ENCODE results near the gene FGD3. TPM values are rescaled to one million over a fixed set of nuclear protein-coding genes. Genes with fewer than 3 reads are reported as not detected.

Gene FGD3
- total RNA-seq, 1 donor from 2014 or later, result 0.09 TPM

- Mint-ChIP-seq H3K4me3 (ENCODE audit: unreplicated experiment) (no peak overlapping the region), H3K27me3 (ENCODE audit: low read depth, unreplicated experiment) (peaks cover 15% of the 10 kb centered on the region)
- no peak overlapping the region for H2AFZ ChIP-seq (ENCODE audit: low read depth, low read length)
These were observed 17.9 kb downstream of the FGD3 start for GRCh38 chr9:92965061-92965758.

DNA sequence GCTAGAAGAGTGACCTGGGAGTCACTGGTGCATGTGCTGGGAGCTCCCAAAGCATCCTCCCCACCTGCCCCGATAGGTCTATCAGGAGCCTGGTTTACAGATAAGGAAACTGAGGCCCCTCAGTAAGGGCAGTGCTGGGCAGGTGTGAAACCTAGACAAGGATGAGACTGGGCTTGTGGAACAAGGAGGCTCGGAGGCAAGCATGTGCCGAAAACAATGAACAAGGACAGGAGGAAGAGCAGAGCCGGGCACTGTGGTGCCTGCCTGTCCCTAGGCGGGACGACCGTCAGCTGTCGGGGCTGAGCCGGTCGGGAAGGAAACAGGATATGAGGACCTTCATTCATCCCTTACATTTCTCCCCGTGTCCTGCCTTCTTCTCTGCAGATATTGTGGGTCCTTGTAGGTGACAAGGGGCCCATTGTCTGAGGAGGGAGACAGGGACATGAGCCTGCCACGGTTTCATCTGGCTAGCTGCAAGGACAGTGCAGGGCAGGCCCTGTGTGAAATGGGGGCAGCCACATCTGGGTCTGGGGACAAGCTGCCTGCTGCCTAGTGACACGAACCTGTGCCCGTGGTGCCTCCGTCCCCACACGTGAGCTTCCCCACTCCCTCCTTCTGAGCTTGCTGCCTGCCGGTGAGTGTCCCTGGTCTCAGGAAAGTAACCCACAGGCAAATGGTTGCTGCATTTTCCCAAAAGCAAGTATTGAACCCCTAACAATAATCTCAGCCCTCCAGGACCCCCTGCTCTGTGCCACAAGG is 18.6 kb downstream of the FGD3 start:
- Mint-ChIP-seq H3K9me3 (ENCODE audit: unreplicated experiment) (peaks cover 11% of the 10 kb centered on the region), H3K27me3 (ENCODE audit: low read depth, unreplicated experiment) (peaks cover 15% of the 10 kb centered on the region), H3K4me1 (ENCODE audit: low read depth, unreplicated experiment) (peaks cover 3% of the 10 kb centered on the region), H3K4me3 (ENCODE audit: unreplicated experiment) (no peak overlapping the region), H3K36me3 (ENCODE audit: low read depth, unreplicated experiment) (peaks cover 2% of the 10 kb centered on the region), H3K27ac (ENCODE audit: unreplicated experiment) (no peak overlapping the region)
- H3K4me3 ChIP-seq (ENCODE audit: insufficient read depth, low read depth, low read length), result no peak overlapping the region
- FAIRE-seq (no peak), DNase-seq (ENCODE audit: low read depth) (no peak)
- H2AFZ ChIP-seq (ENCODE audit: low read depth, low read length), result no peak overlapping the region
- H3K27me3 ChIP-seq (ENCODE audit: insufficient read depth, low read length), result no peaks in the 10 kb centered on the region
- no peaks in the 10 kb centered on the region for H4K20me1 ChIP-seq (ENCODE audit: insufficient read depth, low read length)
- no peak overlapping the region for H3K27ac ChIP-seq (ENCODE audit: low read depth, low read length)
- H3K9me3 ChIP-seq (ENCODE audit: insufficient read depth, low read depth, low read length), result peaks cover 7% of the 10 kb centered on the region
- TF ChIP-seq, protein P1, sequence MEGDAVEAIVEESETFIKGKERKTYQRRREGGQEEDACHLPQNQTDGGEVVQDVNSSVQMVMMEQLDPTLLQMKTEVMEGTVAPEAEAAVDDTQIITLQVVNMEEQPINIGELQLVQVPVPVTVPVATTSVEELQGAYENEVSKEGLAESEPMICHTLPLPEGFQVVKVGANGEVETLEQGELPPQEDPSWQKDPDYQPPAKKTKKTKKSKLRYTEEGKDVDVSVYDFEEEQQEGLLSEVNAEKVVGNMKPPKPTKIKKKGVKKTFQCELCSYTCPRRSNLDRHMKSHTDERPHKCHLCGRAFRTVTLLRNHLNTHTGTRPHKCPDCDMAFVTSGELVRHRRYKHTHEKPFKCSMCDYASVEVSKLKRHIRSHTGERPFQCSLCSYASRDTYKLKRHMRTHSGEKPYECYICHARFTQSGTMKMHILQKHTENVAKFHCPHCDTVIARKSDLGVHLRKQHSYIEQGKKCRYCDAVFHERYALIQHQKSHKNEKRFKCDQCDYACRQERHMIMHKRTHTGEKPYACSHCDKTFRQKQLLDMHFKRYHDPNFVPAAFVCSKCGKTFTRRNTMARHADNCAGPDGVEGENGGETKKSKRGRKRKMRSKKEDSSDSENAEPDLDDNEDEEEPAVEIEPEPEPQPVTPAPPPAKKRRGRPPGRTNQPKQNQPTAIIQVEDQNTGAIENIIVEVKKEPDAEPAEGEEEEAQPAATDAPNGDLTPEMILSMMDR (IDR thresholded peaks at IDR 0.05; ENCODE audit: insufficient read depth, low read depth, low read length), result no peak
- no peak for TF ChIP-seq EZH2 (IDR thresholded peaks at IDR 0.05; ENCODE audit: insufficient read depth, low read length)
- no peaks in the 10 kb centered on the region for H3K79me2 ChIP-seq (ENCODE audit: insufficient read depth, low read length)
- H3K36me3 ChIP-seq (ENCODE audit: insufficient read depth, low read length), result no peaks in the 10 kb centered on the region
- peaks cover 4% of the 10 kb centered on the region for H3K4me1 ChIP-seq (ENCODE audit: insufficient read depth, low read length)
- no peak overlapping the region for H3K4me2 ChIP-seq (ENCODE audit: low read length)
- no peak overlapping the region for H3K9ac ChIP-seq (ENCODE audit: low read length)

More at GRCh38 chr9:92965061-92965758, 17.9 kb downstream of the FGD3 start:
- Histone ChIP-seq H3K27ac (ENCODE audit: low read depth, low read length) (no peak overlapping the region), H3K9ac (ENCODE audit: low read length) (no peak overlapping the region), H3K79me2 (ENCODE audit: insufficient read depth, low read length) (no peaks in the 10 kb centered on the region), H3K4me1 (ENCODE audit: insufficient read depth, low read length) (peaks cover 3% of the 10 kb centered on the region), H3K4me3 (ENCODE audit: insufficient read depth, low read depth, low read length) (no peak overlapping the region), H3K9me3 (ENCODE audit: insufficient read depth, low read depth, low read length) (peaks cover 7% of the 10 kb centered on the region), H3K36me3 (ENCODE audit: insufficient read depth, low read length) (no peaks in the 10 kb centered on the region), H4K20me1 (ENCODE audit: insufficient read depth, low read length) (no peaks in the 10 kb centered on the region), H3K27me3 (ENCODE audit: insufficient read depth, low read length) (no peaks in the 10 kb centered on the region), H3K4me2 (ENCODE audit: low read length) (no peak overlapping the region)
- Mint-ChIP-seq H3K9me3 (ENCODE audit: unreplicated experiment) (peaks cover 11% of the 10 kb centered on the region), H3K27ac (ENCODE audit: unreplicated experiment) (no peak overlapping the region), H3K36me3 (ENCODE audit: low read depth, unreplicated experiment) (peaks cover 2% of the 10 kb centered on the region), H3K4me1 (ENCODE audit: low read depth, unreplicated experiment) (peaks cover 2% of the 10 kb centered on the region)
- DNase-seq (ENCODE audit: low read depth) (no peak), FAIRE-seq (no peak)
- TF ChIP-seq, protein P1 (IDR thresholded peaks at IDR 0.05; ENCODE audit: insufficient read depth, low read depth, low read length), result no peak
- TF ChIP-seq EZH2 (IDR thresholded peaks at IDR 0.05; ENCODE audit: insufficient read depth, low read length), result no peak

GRCh38 chr9:92966518-92966800 is 19.1 kb downstream of the FGD3 start:
- H4K20me1 ChIP-seq (ENCODE audit: insufficient read depth, low read length), result no peaks in the 10 kb centered on the region
- no peak overlapping the region for H3K4me2 ChIP-seq (ENCODE audit: low read length)
- no peaks in the 10 kb centered on the region for H3K27me3 ChIP-seq (ENCODE audit: insufficient read depth, low read length)
- H3K36me3 ChIP-seq (ENCODE audit: insufficient read depth, low read length), result no peaks in the 10 kb centered on the region
- H3K79me2 ChIP-seq (ENCODE audit: insufficient read depth, low read length), result no peaks in the 10 kb centered on the region
- Mint-ChIP-seq H3K9me3 (ENCODE audit: unreplicated experiment) (peaks cover 6% of the 10 kb centered on the region), H3K27ac (ENCODE audit: unreplicated experiment) (no peak overlapping the region), H3K27me3 (ENCODE audit: low read depth, unreplicated experiment) (peaks cover 15% of the 10 kb centered on the region), H3K4me1 (ENCODE audit: low read depth, unreplicated experiment) (peaks cover 3% of the 10 kb centered on the region), H3K4me3 (ENCODE audit: unreplicated experiment) (no peak overlapping the region), H3K36me3 (ENCODE audit: low read depth, unreplicated experiment) (peaks cover 2% of the 10 kb centered on the region)
- peaks cover 4% of the 10 kb centered on the region for H3K4me1 ChIP-seq (ENCODE audit: insufficient read depth, low read length)
- no peak overlapping the region for H3K9ac ChIP-seq (ENCODE audit: low read length)
- H3K27ac ChIP-seq (ENCODE audit: low read depth, low read length), result no peak overlapping the region
- no peak for TF ChIP-seq EZH2 (IDR thresholded peaks at IDR 0.05; ENCODE audit: insufficient read depth, low read length)
- no peak overlapping the region for H2AFZ ChIP-seq (ENCODE audit: low read depth, low read length)
- H3K9me3 ChIP-seq (ENCODE audit: insufficient read depth, low read depth, low read length), result peaks cover 4% of the 10 kb centered on the region
- H3K4me3 ChIP-seq (ENCODE audit: insufficient read depth, low read depth, low read length), result no peak overlapping the region
- DNase-seq (ENCODE audit: low read depth), result no peak
- no peak for FAIRE-seq

All from astrocyte (in vitro differentiated cells and primary cell).